Measurements from ENCODE around the gene CSRP1. TPM values are rescaled to one million over a fixed set of nuclear protein-coding genes. Genes with fewer than 3 reads are reported as not detected.

CSRP1 gene
- polyA plus RNA-seq, 4 donors: 62.1 to 181 (median 112) TPM

- H3K27ac ChIP-seq (ENCODE audit: low read depth in 1 of 3, low read length in 2 of 3): no peak overlapping the region
- no peaks in the 10 kb centered on the region for H3K36me3 ChIP-seq (ENCODE audit: control insufficient read depth in 3 of 3, insufficient read depth in 2 of 3, low read depth in 1 of 3, low read length in 3 of 3)
- H3K4me1 ChIP-seq (ENCODE audit: control insufficient read depth in 3 of 3, insufficient read depth in 2 of 3, low read depth in 1 of 3, low read length in 2 of 3): peaks cover 0 to 19% (median 5%) of the 10 kb centered on the region in 3 donors
- no peaks in the 10 kb centered on the region for H3K9me3 ChIP-seq (ENCODE audit: control insufficient read depth in 2 of 2, insufficient read depth in 1 of 2, low read depth in 1 of 2, low read length in 1 of 2)
- 74 to 80% (median 78%) methylated on average over 12 of the region's 12 CpGs for WGBS, 3 donors
- DNase-seq: no peak
- peaks cover 2 to 58% (median 3%) of the 10 kb centered on the region in 3 donors for H3K27me3 ChIP-seq (ENCODE audit: control insufficient read depth in 3 of 3, insufficient read depth in 3 of 3, low read length in 3 of 3)
- no peak overlapping the region for H3K4me3 ChIP-seq (ENCODE audit: low read depth in 1 of 3, low read length in 3 of 3)
- FAIRE-seq: no peak
Measured at GRCh38 chr1:201540846-201541735, 34.2 kb upstream of the CSRP1 start.

GRCh38 chr1:201539561-201540431, 32.9 kb upstream of the CSRP1 start:
- Histone ChIP-seq H3K27ac (ENCODE audit: low read depth in 1 of 3, low read length in 2 of 3) (peak overlapping the region in 2 of 3 donors; percentile 43 to 72), H3K4me3 (ENCODE audit: low read depth in 1 of 3, low read length in 3 of 3) (peak overlapping the region; percentile 17 to 51 (median 48)), H3K4me1 (ENCODE audit: control insufficient read depth in 3 of 3, insufficient read depth in 2 of 3, low read depth in 1 of 3, low read length in 2 of 3) (peaks cover 0 to 19% (median 5%) of the 10 kb centered on the region in 3 donors), H3K9me3 (ENCODE audit: control insufficient read depth in 2 of 2, insufficient read depth in 1 of 2, low read depth in 1 of 2, low read length in 1 of 2) (no peaks in the 10 kb centered on the region), H3K36me3 (ENCODE audit: control insufficient read depth in 3 of 3, insufficient read depth in 2 of 3, low read depth in 1 of 3, low read length in 3 of 3) (no peaks in the 10 kb centered on the region), H3K27me3 (ENCODE audit: control insufficient read depth in 3 of 3, insufficient read depth in 3 of 3, low read length in 3 of 3) (peaks cover 2 to 62% (median 3%) of the 10 kb centered on the region in 3 donors)
- peak; percentile 25 to 68 for DNase-seq
- no peak for FAIRE-seq
- WGBS, 3 donors: 2% methylated on average over 47 of the region's 47 CpGs

GRCh38 chr1:201538612-201539551, 32.0 kb upstream of the CSRP1 start, which contains the start of gene NAV1:
TSS of gene NAV1 (plus strand) at chr1:201539127. CDS start at chr1:201622885, 83,758 bp downstream.
- 1% methylated on average over 52 to 93 of the region's 93 CpGs for WGBS, 3 donors
- Histone ChIP-seq H3K27me3 (ENCODE audit: control insufficient read depth in 3 of 3, insufficient read depth in 3 of 3, low read length in 3 of 3) (peaks cover 1 to 62% (median 2%) of the 10 kb centered on the region in 3 donors), H3K36me3 (ENCODE audit: control insufficient read depth in 3 of 3, insufficient read depth in 2 of 3, low read depth in 1 of 3, low read length in 3 of 3) (no peaks in the 10 kb centered on the region), H3K4me1 (ENCODE audit: control insufficient read depth in 3 of 3, insufficient read depth in 2 of 3, low read depth in 1 of 3, low read length in 2 of 3) (peaks cover 0 to 19% (median 2%) of the 10 kb centered on the region in 3 donors), H3K9me3 (ENCODE audit: control insufficient read depth in 2 of 2, insufficient read depth in 1 of 2, low read depth in 1 of 2, low read length in 1 of 2) (no peaks in the 10 kb centered on the region), H3K27ac (ENCODE audit: low read depth in 1 of 3, low read length in 2 of 3) (peak within 1 kb of the TSS in 2 of 3 donors; percentile 43 to 72), H3K4me3 (ENCODE audit: low read depth in 1 of 3, low read length in 3 of 3) (peak within 1 kb of the TSS; percentile 25 to 51 (median 48))
- no peak for FAIRE-seq
- DNase-seq: peak in 1 of 2 donors; percentile 64

GRCh38 chr1:201537891-201538611, 31.1 kb upstream of the CSRP1 start:
- FAIRE-seq (no peak), DNase-seq (no peak)
- Histone ChIP-seq H3K9me3 (ENCODE audit: control insufficient read depth in 2 of 2, insufficient read depth in 1 of 2, low read depth in 1 of 2, low read length in 1 of 2) (no peaks in the 10 kb centered on the region), H3K27me3 (ENCODE audit: control insufficient read depth in 3 of 3, insufficient read depth in 3 of 3, low read length in 3 of 3) (peaks cover 0 to 62% (median 2%) of the 10 kb centered on the region in 3 donors), H3K4me3 (ENCODE audit: low read depth in 1 of 3, low read length in 3 of 3) (peak overlapping the region in 2 of 3 donors; percentile 48 to 51), H3K4me1 (ENCODE audit: control insufficient read depth in 3 of 3, insufficient read depth in 2 of 3, low read depth in 1 of 3, low read length in 2 of 3) (peaks cover 0 to 19% (median 0%) of the 10 kb centered on the region in 3 donors), H3K27ac (ENCODE audit: low read depth in 1 of 3, low read length in 2 of 3) (peak overlapping the region in 2 of 3 donors; percentile 24 to 72), H3K36me3 (ENCODE audit: control insufficient read depth in 3 of 3, insufficient read depth in 2 of 3, low read depth in 1 of 3, low read length in 3 of 3) (no peaks in the 10 kb centered on the region)
- WGBS, 3 donors: 28 to 36% (median 34%) methylated on average over 6 of the region's 6 CpGs

- peaks cover 0 to 61% (median 2%) of the 10 kb centered on the region in 3 donors for H3K27me3 ChIP-seq (ENCODE audit: control insufficient read depth in 3 of 3, insufficient read depth in 3 of 3, low read length in 3 of 3)
- no peak overlapping the region for H3K27ac ChIP-seq (ENCODE audit: low read depth in 1 of 3, low read length in 2 of 3)
- no peaks in the 10 kb centered on the region for H3K36me3 ChIP-seq (ENCODE audit: control insufficient read depth in 3 of 3, insufficient read depth in 2 of 3, low read depth in 1 of 3, low read length in 3 of 3)
- FAIRE-seq: no peak
- H3K4me1 ChIP-seq (ENCODE audit: control insufficient read depth in 3 of 3, insufficient read depth in 2 of 3, low read depth in 1 of 3, low read length in 2 of 3): peaks cover 0 to 19% (median 0%) of the 10 kb centered on the region in 3 donors
- H3K9me3 ChIP-seq (ENCODE audit: control insufficient read depth in 2 of 2, insufficient read depth in 1 of 2, low read depth in 1 of 2, low read length in 1 of 2): no peaks in the 10 kb centered on the region
- WGBS, 3 donors: 94 to 97% (median 94%) methylated on average over 4 of the region's 4 CpGs
- no peak for DNase-seq
- no peak overlapping the region for H3K4me3 ChIP-seq (ENCODE audit: low read depth in 1 of 3, low read length in 3 of 3)
Measured at GRCh38 chr1:201537467-201537866, 30.5 kb upstream of the CSRP1 start.

GRCh38 chr1:201537028-201537427, 30.1 kb upstream of the CSRP1 start:
- Histone ChIP-seq H3K4me1 (ENCODE audit: control insufficient read depth in 3 of 3, insufficient read depth in 2 of 3, low read depth in 1 of 3, low read length in 2 of 3) (peaks cover 0 to 19% (median 0%) of the 10 kb centered on the region in 3 donors), H3K4me3 (ENCODE audit: low read depth in 1 of 3, low read length in 3 of 3) (no peak overlapping the region), H3K9me3 (ENCODE audit: control insufficient read depth in 2 of 2, insufficient read depth in 1 of 2, low read depth in 1 of 2, low read length in 1 of 2) (no peaks in the 10 kb centered on the region), H3K27me3 (ENCODE audit: control insufficient read depth in 3 of 3, insufficient read depth in 3 of 3, low read length in 3 of 3) (peaks cover 0 to 60% (median 2%) of the 10 kb centered on the region in 3 donors), H3K27ac (ENCODE audit: low read depth in 1 of 3, low read length in 2 of 3) (no peak overlapping the region), H3K36me3 (ENCODE audit: control insufficient read depth in 3 of 3, insufficient read depth in 2 of 3, low read depth in 1 of 3, low read length in 3 of 3) (no peaks in the 10 kb centered on the region)
- DNase-seq: no peak
- no peak for FAIRE-seq
- whole genome bisulfite sequencing, 3 donors: 75 to 88% (median 77%) methylated on average over 2 of the region's 2 CpGs

- FAIRE-seq (no peak), DNase-seq (no peak)
- H3K4me1 ChIP-seq (ENCODE audit: control insufficient read depth in 3 of 3, insufficient read depth in 2 of 3, low read depth in 1 of 3, low read length in 2 of 3): peaks cover 0 to 19% (median 0%) of the 10 kb centered on the region in 3 donors
- H3K27ac ChIP-seq (ENCODE audit: low read depth in 1 of 3, low read length in 2 of 3): peak overlapping the region in 1 of 3 donors; percentile 40
- H3K27me3 ChIP-seq (ENCODE audit: control insufficient read depth in 3 of 3, insufficient read depth in 3 of 3, low read length in 3 of 3): peaks cover 0 to 60% (median 2%) of the 10 kb centered on the region in 3 donors
- WGBS, 3 donors: 56 to 67% (median 63%) methylated on average over 4 of the region's 4 CpGs
- H3K9me3 ChIP-seq (ENCODE audit: control insufficient read depth in 2 of 2, insufficient read depth in 1 of 2, low read depth in 1 of 2, low read length in 1 of 2): no peaks in the 10 kb centered on the region
- peaks cover 0 to 5% (median 0%) of the 10 kb centered on the region in 3 donors for H3K36me3 ChIP-seq (ENCODE audit: control insufficient read depth in 3 of 3, insufficient read depth in 2 of 3, low read depth in 1 of 3, low read length in 3 of 3)
- no peak overlapping the region for H3K4me3 ChIP-seq (ENCODE audit: low read depth in 1 of 3, low read length in 3 of 3)
Measured at GRCh38 chr1:201536558-201536957, 29.6 kb upstream of the CSRP1 start.
